HEK293 (cell line): ENCODE data around the gene HS3ST6.

Experiments
- CTCF ChIA-PET: fragments of 350-600 bp; formaldehyde crosslinking; extraction: SDS; loops from one replicate; lab custom pipeline; 2021; ENCODE audit warnings: antibody characterized with exemption; lab: Yijun Ruan, JAX
- POLR2A ChIA-PET: fragments of 300-600 bp; formaldehyde crosslinking; extraction: SDS; loops from one replicate; lab custom pipeline; 2020; ENCODE audit warnings: antibody characterized with exemption, inconsistent platforms; lab: Yijun Ruan, JAX
- H3K27ac ChIP-seq: fragments of 200-500 bp; sonication (Bioruptor generic); 2 replicates; pipeline ENCODE4 v1.5.1; 2014; ENCODE audit warnings: low read depth, low read length, control low read depth, inconsistent platforms; ENCODE audit errors: extremely low read depth
- H3K36me3 ChIP-seq, 2 experiments: fragments of 200-500 bp in 1 of 2; sonication (Bioruptor generic) in 1 of 2; 1 replicate in 1 of 2; 2 replicates in 1 of 2; pipeline ENCODE4 v1.5.1; 2014 to 2017; ENCODE audit warnings: inconsistent platforms in 2 of 2, low read length in 2 of 2; ENCODE audit not compliant: control insufficient read depth in 2 of 2, insufficient read depth in 1 of 2
- H3K4me1 ChIP-seq: fragments of 200-500 bp; sonication (Bioruptor generic); 2 replicates; pipeline ENCODE4 v1.5.1; 2014; ENCODE audit warnings: mild to moderate bottlenecking, low read length, inconsistent platforms; ENCODE audit not compliant: control insufficient read depth, insufficient read depth
- H3K4me3 ChIP-seq: 2 replicates; pipeline ENCODE4 v1.5.1; 2011; ENCODE audit warnings: low read depth, mild to moderate bottlenecking, control low read depth, low read length, moderate library complexity
- H3K9me3 ChIP-seq: fragments of 200-500 bp; sonication (Bioruptor generic); 2 replicates; pipeline ENCODE4 v1.5.1; 2014; ENCODE audit warnings: low read depth, low read length, inconsistent platforms; ENCODE audit not compliant: control insufficient read depth, insufficient read depth
- GLIS1 ChIP-seq: fragments of 450-650 bp; formaldehyde crosslinking; IDR thresholded peaks from 2 replicates; pipeline ENCODE4 v1.5.1; 2016; ENCODE audit warnings: missing biosample characterization, missing genetic modification characterization
- GLIS2 ChIP-seq: fragments of 450-650 bp; formaldehyde crosslinking; IDR thresholded peaks from 2 replicates; pipeline ENCODE4 v1.5.1; 2016; ENCODE audit warnings: missing biosample characterization, missing genetic modification characterization
- HIC1 ChIP-seq: fragments of 450-650 bp; formaldehyde crosslinking; IDR thresholded peaks from 2 replicates; pipeline ENCODE4 v1.5.1; 2016; ENCODE audit warnings: missing biosample characterization, missing genetic modification characterization
- KLF1 ChIP-seq: fragments of 450-650 bp; formaldehyde crosslinking; IDR thresholded peaks from 2 replicates; pipeline ENCODE4 v1.5.1; 2016; ENCODE audit warnings: missing biosample characterization, missing genetic modification characterization
- KLF10 ChIP-seq: fragments of 450-650 bp; IDR thresholded peaks from 2 replicates; pipeline ENCODE4 v1.5.1; 2018; ENCODE audit warnings: missing biosample characterization, mild to moderate bottlenecking, missing genetic modification characterization
- SP2 ChIP-seq: fragments of 450-650 bp; formaldehyde crosslinking; IDR thresholded peaks from 2 replicates; pipeline ENCODE4 v1.5.1; 2016; ENCODE audit warnings: missing biosample characterization, missing genetic modification characterization
- ZBTB20 ChIP-seq: fragments of 450-650 bp; formaldehyde crosslinking; IDR thresholded peaks from 2 replicates; pipeline ENCODE4 v1.5.1; 2016; ENCODE audit warnings: missing biosample characterization, missing genetic modification characterization
- ZFP37 ChIP-seq: fragments of 450-650 bp; formaldehyde crosslinking; IDR thresholded peaks from 2 replicates; pipeline ENCODE4 v1.5.1; 2016; ENCODE audit warnings: missing biosample characterization, missing genetic modification characterization
- ZIC2 ChIP-seq: fragments of 450-650 bp; formaldehyde crosslinking; IDR thresholded peaks from 2 replicates; pipeline ENCODE4 v1.5.1; 2016; ENCODE audit warnings: missing biosample characterization, missing genetic modification characterization
- ZNF112 ChIP-seq: fragments of 450-650 bp; formaldehyde crosslinking; IDR thresholded peaks from 2 replicates; pipeline ENCODE4 v1.5.0; 2017; ENCODE audit warnings: missing biosample characterization, missing genetic modification characterization
- ZNF292 ChIP-seq: fragments of 450-650 bp; formaldehyde crosslinking; IDR thresholded peaks from 2 replicates; pipeline ENCODE4 v1.5.1; 2016; ENCODE audit warnings: low read depth, missing biosample characterization, missing genetic modification characterization, borderline replicate concordance
- ZNF391 ChIP-seq: fragments of 450-650 bp; formaldehyde crosslinking; IDR thresholded peaks from 2 replicates; pipeline ENCODE4 v1.5.1; 2016; ENCODE audit warnings: low read depth, missing biosample characterization, missing genetic modification characterization, borderline replicate concordance
- ZNF394 ChIP-seq: fragments of 450-650 bp; formaldehyde crosslinking; IDR thresholded peaks from 2 replicates; pipeline ENCODE4 v1.5.1; 2016; ENCODE audit warnings: missing biosample characterization, missing genetic modification characterization, mild to moderate bottlenecking, moderate library complexity, borderline replicate concordance
- ZNF555 ChIP-seq: fragments of 450-650 bp; formaldehyde crosslinking; conservative IDR thresholded peaks from 2 replicates; pipeline ENCODE4 v1.5.1; 2017; ENCODE audit warnings: missing biosample characterization, mild to moderate bottlenecking, missing genetic modification characterization, inconsistent platforms
- ZNF561 ChIP-seq: fragments of 450-650 bp; IDR thresholded peaks from 2 replicates; pipeline ENCODE4 v1.5.1; 2018; ENCODE audit warnings: missing biosample characterization, missing genetic modification characterization, borderline replicate concordance
- ZNF600 ChIP-seq: fragments of 450-650 bp; formaldehyde crosslinking; IDR thresholded peaks from 2 replicates; pipeline ENCODE4 v1.5.1; 2016; ENCODE audit warnings: missing biosample characterization, missing genetic modification characterization
- ZSCAN23 ChIP-seq: fragments of 450-650 bp; formaldehyde crosslinking; IDR thresholded peaks from 2 replicates; pipeline ENCODE4 v1.5.1; 2016; ENCODE audit warnings: missing biosample characterization, missing genetic modification characterization
- ZSCAN30 ChIP-seq: fragments of 450-650 bp; IDR thresholded peaks from 2 replicates; pipeline ENCODE4 v1.5.1; 2018; ENCODE audit warnings: missing biosample characterization, mild to moderate bottlenecking, missing genetic modification characterization, moderate library complexity
- TF ChIP-seq, protein P1 (sequence below): fragments of 450-650 bp; formaldehyde crosslinking; IDR thresholded peaks from 2 replicates; pipeline ENCODE4 v1.5.1; 2017; ENCODE audit warnings: missing biosample characterization, mild to moderate bottlenecking, missing genetic modification characterization, moderate library complexity
- TF ChIP-seq, protein P2 (sequence below): fragments of 450-650 bp; formaldehyde crosslinking; IDR thresholded peaks from 2 replicates; pipeline ENCODE4 v1.5.1; 2016; ENCODE audit warnings: missing biosample characterization, missing genetic modification characterization

The HS3ST6 gene

DNA sequence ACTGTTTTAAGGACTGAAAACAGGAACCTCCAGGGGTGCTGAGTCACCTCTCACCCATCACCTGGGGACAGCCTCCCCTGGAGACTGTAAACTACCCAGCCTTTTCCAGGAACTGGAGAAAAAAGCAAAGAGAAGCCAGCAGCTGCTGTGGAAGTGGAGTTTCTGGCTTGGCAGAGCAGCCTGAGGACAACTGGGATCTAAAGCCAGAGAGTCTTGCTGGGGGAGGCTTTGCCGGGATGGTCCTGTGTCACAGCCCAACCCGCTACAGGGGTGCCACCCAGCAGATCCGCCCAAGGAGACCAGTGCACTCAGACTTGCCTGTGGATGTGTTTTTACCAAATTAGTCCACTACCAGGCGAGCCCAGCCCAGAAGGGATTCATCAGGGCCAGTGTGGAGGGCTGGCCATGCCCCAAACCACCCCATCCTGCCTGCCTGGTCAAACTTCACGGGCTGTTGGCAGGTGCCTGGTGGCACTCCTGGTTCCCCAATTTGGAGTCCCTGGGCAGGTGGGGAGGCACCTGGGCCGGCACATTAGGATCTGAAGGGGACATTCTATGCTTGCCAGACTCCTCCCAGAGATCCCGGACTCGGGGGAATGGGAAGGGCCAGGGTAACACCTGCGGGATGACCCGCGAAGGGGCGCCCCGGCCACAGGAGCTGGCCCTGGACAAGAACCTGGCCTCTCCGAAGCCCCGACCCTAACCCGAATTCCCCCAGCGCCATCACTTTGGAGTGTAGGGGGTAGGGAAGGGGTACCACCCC, 24.0 kb upstream of the HS3ST6 start:
- Histone ChIP-seq H3K36me3 (peaks cover 0 to 33% of the 10 kb centered on the region in 2 experiments; a peak in 2 of 3 replicates), H3K4me3 (peak overlapping the region; percentile 67), H3K27ac (no peak overlapping the region; the same call in 1 of the 2 replicates), H3K4me1 (no peaks in the 10 kb centered on the region), H3K9me3 (no peaks in the 10 kb centered on the region)
- ChIA-PET CTCF (interaction anchor here (0.6 to 2.6 kb wide), 4 partner anchors 13 to 262 kb away, joined by 3 to 19 read pairs (median 4); no protein-coding TSS in a partner anchor), POLR2A (interaction anchor here (1.1 to 1.7 kb wide), 5 partner anchors 15 to 23 kb away, joined by 5 to 33 read pairs (median 11); partner anchors contain the start of gene RPS2)
- TF ChIP-seq KLF10 (tag by site-specific recombination) (no peak), ZNF394 (tag by site-specific recombination) (no peak), ZSCAN30 (tag by site-specific recombination) (no peak), ZNF391 (tag by site-specific recombination) (no peak), ZFP37 (tag by site-specific recombination) (no peak), GLIS2 (peak; percentile 25; the same call in 1 of the 2 replicates), ZSCAN23 (no peak), ZNF555 (tag by site-specific recombination) (no peak), ZIC2 (peak; percentile 25; the same call in 1 of the 2 replicates), KLF1 (tag by site-specific recombination) (peak; percentile 68), HIC1 (tag by site-specific recombination) (no peak), ZBTB20 (tag by site-specific recombination) (0 out of 2 replicates have a peak, but pooled peaks have one; percentile 10), ZNF112 (no peak), GLIS1 (tag by site-specific recombination) (peak; percentile 93), ZNF600 (tag by site-specific recombination) (peak; percentile 55), SP2 (peak; percentile 14; the same call in 1 of the 2 replicates), ZNF561 (no peak), ZNF292 (tag by site-specific recombination) (no peak)
- TF ChIP-seq, protein P1, sequence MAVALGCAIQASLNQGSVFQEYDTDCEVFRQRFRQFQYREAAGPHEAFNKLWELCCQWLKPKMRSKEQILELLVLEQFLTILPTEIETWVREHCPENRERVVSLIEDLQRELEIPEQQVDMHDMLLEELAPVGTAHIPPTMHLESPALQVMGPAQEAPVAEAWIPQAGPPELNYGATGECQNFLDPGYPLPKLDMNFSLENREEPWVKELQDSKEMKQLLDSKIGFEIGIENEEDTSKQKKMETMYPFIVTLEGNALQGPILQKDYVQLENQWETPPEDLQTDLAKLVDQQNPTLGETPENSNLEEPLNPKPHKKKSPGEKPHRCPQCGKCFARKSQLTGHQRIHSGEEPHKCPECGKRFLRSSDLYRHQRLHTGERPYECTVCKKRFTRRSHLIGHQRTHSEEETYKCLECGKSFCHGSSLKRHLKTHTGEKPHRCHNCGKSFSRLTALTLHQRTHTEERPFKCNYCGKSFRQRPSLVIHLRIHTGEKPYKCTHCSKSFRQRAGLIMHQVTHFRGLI: peak; percentile 62; the same call in 1 of the 2 replicates
- TF ChIP-seq, protein P2, sequence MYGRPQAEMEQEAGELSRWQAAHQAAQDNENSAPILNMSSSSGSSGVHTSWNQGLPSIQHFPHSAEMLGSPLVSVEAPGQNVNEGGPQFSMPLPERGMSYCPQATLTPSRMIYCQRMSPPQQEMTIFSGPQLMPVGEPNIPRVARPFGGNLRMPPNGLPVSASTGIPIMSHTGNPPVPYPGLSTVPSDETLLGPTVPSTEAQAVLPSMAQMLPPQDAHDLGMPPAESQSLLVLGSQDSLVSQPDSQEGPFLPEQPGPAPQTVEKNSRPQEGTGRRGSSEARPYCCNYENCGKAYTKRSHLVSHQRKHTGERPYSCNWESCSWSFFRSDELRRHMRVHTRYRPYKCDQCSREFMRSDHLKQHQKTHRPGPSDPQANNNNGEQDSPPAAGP: no peak
